Thoracic aorta (tissue), 2 donors: ENCODE data around the gene PTPN14. TPM values are rescaled to one million over a fixed set of nuclear protein-coding genes. Genes with fewer than 3 reads are reported as not detected.

Experiments used
- ATAC-seq: fragments of 150-250 bp; one replicate; pipeline ENCODE4 v1.8.0; 2017; ENCODE audit warnings: low read depth; ENCODE audit not compliant: insufficient number of reproducible peaks, low FRiP score
- DNase-seq: peaks from one replicate; pipeline ENCODE4 v3.0.0-alpha.2; 2020; ENCODE audit warnings: low spot score
- H3K27ac ChIP-seq, 2 donors: fragments of 200-600 bp; sonication (generic); 1 replicate in 1 of 2; 2 replicates in 1 of 2; pipeline ENCODE4 v1.5.1; 2016; ENCODE audit warnings: mild to moderate bottlenecking in 2 of 2, moderate library complexity in 2 of 2
- H3K27me3 ChIP-seq: fragments of 200-600 bp; sonication (generic); replicated peaks from 2 replicates; pipeline ENCODE4 v1.6.0; 2016; ENCODE audit warnings: mild to moderate bottlenecking; ENCODE audit not compliant: insufficient read depth
- H3K36me3 ChIP-seq: fragments of 200-600 bp; sonication (generic); one replicate; pipeline ENCODE4 v1.5.1; 2016
- H3K4me1 ChIP-seq, 2 donors: fragments of 200-600 bp; sonication (generic); 1 replicate in 1 of 2; 2 replicates in 1 of 2; pipeline versions ENCODE4 v1.5.1 to v1.6.0; 2016; ENCODE audit warnings: low read depth in 2 of 2, mild to moderate bottlenecking in 1 of 2; ENCODE audit not compliant: control insufficient read depth in 1 of 2
- H3K4me3 ChIP-seq: fragments of 200-600 bp; sonication (generic); 2 replicates; pipeline ENCODE4 v1.5.1; 2016; ENCODE audit warnings: mild to moderate bottlenecking
- H3K9me3 ChIP-seq: fragments of 200-600 bp; sonication (generic); 2 replicates; pipeline ENCODE4 v1.5.1; 2016
- CTCF ChIP-seq: fragments of 200-600 bp; sonication (generic); IDR thresholded peaks from one replicate; pipeline ENCODE4 v1.5.1; 2019; ENCODE audit warnings: antibody characterized with exemption
- total RNA-seq, 2 donors: library from RNA; depleted of rRNA; stranded (reverse); fragments of >200 nt; gene quantifications; one replicate each; pipeline versions ENCODE4 v1.1.0 to v1.2.3, GENCODE V29; 2016

The PTPN14 gene
- total RNA-seq, 2 donors from 2014 or later: 33.3 to 63.8 TPM

GRCh38 chr1:214455971-214456867 is 95.2 kb downstream of the PTPN14 start:
- Histone ChIP-seq H3K27ac (no peak overlapping the region), H3K9me3 (no peaks in the 10 kb centered on the region), H3K4me3 (no peak overlapping the region), H3K36me3 (no peaks in the 10 kb centered on the region), H3K4me1 (peaks cover 9 to 24% of the 10 kb centered on the region in 2 donors), H3K27me3 (no peaks in the 10 kb centered on the region)
- ATAC-seq: no peak
- DNase-seq: no peak
- TF ChIP-seq CTCF: no peak

GRCh38 chr1:214455479-214455878 is 95.9 kb downstream of the PTPN14 start:
- Histone ChIP-seq H3K4me3 (no peak overlapping the region), H3K4me1 (peaks cover 9 to 24% of the 10 kb centered on the region in 2 donors), H3K9me3 (no peaks in the 10 kb centered on the region), H3K27me3 (no peaks in the 10 kb centered on the region), H3K36me3 (no peaks in the 10 kb centered on the region), H3K27ac (no peak overlapping the region)
- no peak for DNase-seq
- ATAC-seq: no peak
- TF ChIP-seq CTCF: no peak

- no peak overlapping the region for H3K4me3 ChIP-seq
- no peak overlapping the region for H3K27ac ChIP-seq
- H3K9me3 ChIP-seq: no peaks in the 10 kb centered on the region
- H3K36me3 ChIP-seq: no peaks in the 10 kb centered on the region
- H3K4me1 ChIP-seq: peaks cover 9 to 24% of the 10 kb centered on the region in 2 donors
- DNase-seq (no peak), ATAC-seq (no peak)
- TF ChIP-seq CTCF: no peak
- no peaks in the 10 kb centered on the region for H3K27me3 ChIP-seq
Measured at GRCh38 chr1:214454569-214455396, 96.6 kb downstream of the PTPN14 start.

GRCh38 chr1:214453109-214453722 is 98.2 kb downstream of the PTPN14 start:
- TF ChIP-seq CTCF: no peak
- no peak for DNase-seq
- no peaks in the 10 kb centered on the region for H3K36me3 ChIP-seq
- no peak overlapping the region for H3K27ac ChIP-seq
- H3K4me1 ChIP-seq: peaks cover 9 to 24% of the 10 kb centered on the region in 2 donors
- H3K4me3 ChIP-seq: no peak overlapping the region
- no peak for ATAC-seq
- no peaks in the 10 kb centered on the region for H3K9me3 ChIP-seq
- H3K27me3 ChIP-seq: no peaks in the 10 kb centered on the region
